Right atrium auricular region (tissue), 2 donors: ENCODE data around the gene ADGRE1. TPM values are rescaled to one million over a fixed set of nuclear protein-coding genes. Genes with fewer than 3 reads are reported as not detected.

Source experiments
- DNase-seq: peaks from one replicate; pipeline ENCODE4 v3.0.0-alpha.2; 2019; ENCODE audit warnings: low spot score
- H3K27ac ChIP-seq, 2 donors: fragments of 200-600 bp; sonication (generic); 1 replicate in 1 of 2; 2 replicates in 1 of 2; pipeline ENCODE4 v1.5.1; 2016 to 2019
- H3K27me3 ChIP-seq, 2 donors: fragments of 200-600 bp; sonication (generic); one replicate each; pipeline versions ENCODE4 v1.5.1 to v1.6.0; 2017 to 2019
- H3K36me3 ChIP-seq: fragments of 200-600 bp; sonication (generic); one replicate; pipeline ENCODE4 v1.5.1; 2016
- H3K4me1 ChIP-seq, 2 donors: fragments of 200-600 bp; sonication (generic); one replicate each; pipeline versions ENCODE4 v1.5.1 to v1.6.0; 2017 to 2019
- H3K4me3 ChIP-seq, 2 donors: fragments of 200-600 bp; sonication (generic); 1 replicate in 1 of 2; 2 replicates in 1 of 2; pipeline ENCODE4 v1.5.1; 2017 to 2019; ENCODE audit warnings: mild to moderate bottlenecking in 1 of 2, moderate library complexity in 1 of 2
- H3K9me3 ChIP-seq, 2 donors: fragments of 200-600 bp; sonication (generic); one replicate each; pipeline ENCODE4 v1.5.1; 2019
- total RNA-seq, 2 donors: library from RNA; depleted of rRNA; stranded (reverse); fragments of >200 nt; gene quantifications; one replicate each; pipeline ENCODE4 v1.1.0, GENCODE V29; 2016
- TF ChIP-seq, protein P1 (sequence below), 2 donors: fragments of 200-600 bp; sonication (generic); IDR thresholded peaks; one replicate each; pipeline ENCODE4 v1.5.1; 2019; ENCODE audit warnings: antibody characterized with exemption in 2 of 2

The ADGRE1 gene, protein sequence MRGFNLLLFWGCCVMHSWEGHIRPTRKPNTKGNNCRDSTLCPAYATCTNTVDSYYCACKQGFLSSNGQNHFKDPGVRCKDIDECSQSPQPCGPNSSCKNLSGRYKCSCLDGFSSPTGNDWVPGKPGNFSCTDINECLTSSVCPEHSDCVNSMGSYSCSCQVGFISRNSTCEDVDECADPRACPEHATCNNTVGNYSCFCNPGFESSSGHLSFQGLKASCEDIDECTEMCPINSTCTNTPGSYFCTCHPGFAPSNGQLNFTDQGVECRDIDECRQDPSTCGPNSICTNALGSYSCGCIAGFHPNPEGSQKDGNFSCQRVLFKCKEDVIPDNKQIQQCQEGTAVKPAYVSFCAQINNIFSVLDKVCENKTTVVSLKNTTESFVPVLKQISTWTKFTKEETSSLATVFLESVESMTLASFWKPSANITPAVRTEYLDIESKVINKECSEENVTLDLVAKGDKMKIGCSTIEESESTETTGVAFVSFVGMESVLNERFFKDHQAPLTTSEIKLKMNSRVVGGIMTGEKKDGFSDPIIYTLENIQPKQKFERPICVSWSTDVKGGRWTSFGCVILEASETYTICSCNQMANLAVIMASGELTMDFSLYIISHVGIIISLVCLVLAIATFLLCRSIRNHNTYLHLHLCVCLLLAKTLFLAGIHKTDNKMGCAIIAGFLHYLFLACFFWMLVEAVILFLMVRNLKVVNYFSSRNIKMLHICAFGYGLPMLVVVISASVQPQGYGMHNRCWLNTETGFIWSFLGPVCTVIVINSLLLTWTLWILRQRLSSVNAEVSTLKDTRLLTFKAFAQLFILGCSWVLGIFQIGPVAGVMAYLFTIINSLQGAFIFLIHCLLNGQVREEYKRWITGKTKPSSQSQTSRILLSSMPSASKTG
- total RNA-seq, result not detected

DNA sequence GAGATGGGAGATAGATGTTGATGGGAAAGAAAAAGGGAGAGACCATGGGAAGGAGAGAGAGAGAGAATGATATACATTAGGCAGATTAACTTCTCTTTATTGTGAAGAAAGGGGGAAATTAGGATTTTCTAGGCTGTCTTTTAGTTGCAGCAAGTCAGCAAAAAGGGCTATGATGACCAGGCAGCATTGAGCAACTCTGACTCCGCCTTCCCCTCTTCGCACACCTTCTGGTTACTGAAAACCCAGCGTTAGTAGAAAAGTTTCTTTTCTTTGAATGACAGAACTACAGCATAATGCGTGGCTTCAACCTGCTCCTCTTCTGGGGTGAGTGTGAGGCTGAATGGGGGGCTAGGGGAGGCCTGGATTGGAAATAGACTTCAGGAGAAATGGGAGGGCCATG is at the start of gene ADGRE1:
ADGRE1 (plus strand) TSS at position 264 of the 400 bp plus-strand sequence; CDS start at position 294, 30 bp downstream.
- no peak within 1 kb of the TSS for H3K4me3 ChIP-seq
- no peak for DNase-seq

DNA sequence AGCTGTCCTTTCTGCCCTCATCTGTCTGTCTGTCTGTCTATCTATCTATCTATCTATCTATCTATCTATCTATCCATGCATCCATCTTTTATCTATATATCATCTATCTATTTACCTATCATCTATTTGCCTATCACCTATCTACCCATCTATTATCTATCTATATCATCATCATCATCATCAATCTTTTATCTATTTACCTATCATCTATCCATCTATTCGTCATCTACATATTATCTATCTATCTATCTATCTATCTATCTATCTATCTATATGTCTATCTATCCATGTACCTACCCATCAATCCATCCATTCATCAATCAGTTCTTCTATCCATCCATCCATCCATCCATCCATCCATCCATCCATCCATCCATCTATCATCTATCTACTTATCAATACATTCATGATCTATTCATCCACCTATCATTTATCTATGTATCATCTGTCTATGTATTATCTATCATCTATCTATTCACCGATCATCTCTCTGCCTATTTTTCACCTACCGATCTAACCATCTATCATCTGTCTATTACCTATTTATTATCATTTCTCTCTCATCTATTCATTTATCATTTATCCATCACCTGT is 49.2 kb upstream of the ADGRE1 start:
- Histone ChIP-seq H3K36me3 (no peaks in the 10 kb centered on the region), H3K4me3 (no peak overlapping the region), H3K4me1 (no peaks in the 10 kb centered on the region), H3K27ac (no peak overlapping the region), H3K9me3 (no peaks in the 10 kb centered on the region), H3K27me3 (no peaks in the 10 kb centered on the region)
- no peak for DNase-seq
- TF ChIP-seq, protein P1, sequence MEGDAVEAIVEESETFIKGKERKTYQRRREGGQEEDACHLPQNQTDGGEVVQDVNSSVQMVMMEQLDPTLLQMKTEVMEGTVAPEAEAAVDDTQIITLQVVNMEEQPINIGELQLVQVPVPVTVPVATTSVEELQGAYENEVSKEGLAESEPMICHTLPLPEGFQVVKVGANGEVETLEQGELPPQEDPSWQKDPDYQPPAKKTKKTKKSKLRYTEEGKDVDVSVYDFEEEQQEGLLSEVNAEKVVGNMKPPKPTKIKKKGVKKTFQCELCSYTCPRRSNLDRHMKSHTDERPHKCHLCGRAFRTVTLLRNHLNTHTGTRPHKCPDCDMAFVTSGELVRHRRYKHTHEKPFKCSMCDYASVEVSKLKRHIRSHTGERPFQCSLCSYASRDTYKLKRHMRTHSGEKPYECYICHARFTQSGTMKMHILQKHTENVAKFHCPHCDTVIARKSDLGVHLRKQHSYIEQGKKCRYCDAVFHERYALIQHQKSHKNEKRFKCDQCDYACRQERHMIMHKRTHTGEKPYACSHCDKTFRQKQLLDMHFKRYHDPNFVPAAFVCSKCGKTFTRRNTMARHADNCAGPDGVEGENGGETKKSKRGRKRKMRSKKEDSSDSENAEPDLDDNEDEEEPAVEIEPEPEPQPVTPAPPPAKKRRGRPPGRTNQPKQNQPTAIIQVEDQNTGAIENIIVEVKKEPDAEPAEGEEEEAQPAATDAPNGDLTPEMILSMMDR (IDR thresholded peaks at IDR 0.05), result no peak

More for the DNA sequence above, at the start of gene ADGRE1:
- TF ChIP-seq, protein P1 (IDR thresholded peaks at IDR 0.05), result no peak
- no peak within 1 kb of the TSS for H3K27ac ChIP-seq
- no peaks in the 10 kb centered on the region for H3K36me3 ChIP-seq
- H3K4me1 ChIP-seq, result no peaks in the 10 kb centered on the region
- H3K9me3 ChIP-seq, result peaks cover 0 to 9% of the 10 kb centered on the region in 2 donors
- no peaks in the 10 kb centered on the region for H3K27me3 ChIP-seq

DNA sequence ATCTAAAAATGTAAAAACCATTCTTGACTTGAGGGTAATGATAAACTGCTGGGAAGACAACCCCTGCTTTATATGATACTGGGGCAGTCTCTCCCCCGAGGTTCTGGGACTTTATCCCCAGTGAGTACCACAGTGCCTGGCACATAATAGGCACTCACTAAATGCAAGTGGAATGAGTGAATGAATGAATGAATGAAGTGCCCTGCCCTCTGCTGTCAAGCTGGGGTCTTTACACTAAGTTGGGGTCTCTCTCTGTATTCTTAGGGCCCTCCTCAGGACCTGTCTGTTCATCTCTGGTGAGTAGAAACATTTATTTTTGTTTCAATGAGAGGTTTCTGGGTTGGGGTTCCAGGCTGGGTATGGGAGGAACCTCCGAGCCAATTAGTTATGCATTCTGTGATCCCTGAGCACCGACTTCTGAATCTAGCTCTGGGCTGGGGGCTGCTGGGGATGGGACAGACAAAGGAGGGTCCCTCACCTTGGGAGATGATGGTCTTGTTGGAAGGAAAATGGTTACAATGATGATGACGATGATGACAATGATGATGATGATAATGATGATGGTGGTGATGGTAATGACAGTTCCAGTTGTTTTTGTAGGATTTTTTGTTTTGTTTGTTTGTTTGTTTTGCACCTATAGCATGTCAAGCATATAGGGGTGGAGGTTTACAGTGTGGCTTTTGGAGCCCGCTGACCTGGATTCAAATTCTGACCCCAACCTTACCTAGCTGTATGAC is 44.3 kb upstream of the ADGRE1 start:
- no peak for DNase-seq
- TF ChIP-seq, protein P1 (IDR thresholded peaks at IDR 0.05), result no peak
- Histone ChIP-seq H3K9me3 (no peaks in the 10 kb centered on the region), H3K4me3 (no peak overlapping the region), H3K27ac (no peak overlapping the region), H3K36me3 (no peaks in the 10 kb centered on the region), H3K27me3 (no peaks in the 10 kb centered on the region), H3K4me1 (no peaks in the 10 kb centered on the region)

DNA sequence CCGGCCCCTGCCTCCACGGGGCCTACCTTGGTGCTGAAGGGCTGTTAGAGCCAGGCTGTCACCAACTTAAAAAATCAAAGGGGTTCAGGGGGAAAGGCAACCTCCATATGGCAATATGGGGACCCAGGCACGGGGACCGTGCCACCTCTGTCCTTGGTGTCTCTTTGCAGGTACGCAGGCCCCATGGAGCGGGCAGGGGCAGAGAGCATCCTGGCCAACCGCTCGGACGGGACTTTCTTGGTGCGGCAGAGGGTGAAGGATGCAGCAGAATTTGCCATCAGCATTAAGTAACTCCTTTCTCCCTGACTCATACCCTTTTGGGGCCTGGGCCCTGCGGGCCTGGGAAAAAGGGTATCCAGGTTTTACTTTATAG is 39.6 kb upstream of the ADGRE1 start:
- Histone ChIP-seq H3K27ac (no peak overlapping the region), H3K4me1 (no peaks in the 10 kb centered on the region), H3K36me3 (no peaks in the 10 kb centered on the region), H3K27me3 (no peaks in the 10 kb centered on the region), H3K9me3 (no peaks in the 10 kb centered on the region), H3K4me3 (no peak overlapping the region)
- no peak for DNase-seq
- TF ChIP-seq, protein P1 (IDR thresholded peaks at IDR 0.05), result no peak

DNA sequence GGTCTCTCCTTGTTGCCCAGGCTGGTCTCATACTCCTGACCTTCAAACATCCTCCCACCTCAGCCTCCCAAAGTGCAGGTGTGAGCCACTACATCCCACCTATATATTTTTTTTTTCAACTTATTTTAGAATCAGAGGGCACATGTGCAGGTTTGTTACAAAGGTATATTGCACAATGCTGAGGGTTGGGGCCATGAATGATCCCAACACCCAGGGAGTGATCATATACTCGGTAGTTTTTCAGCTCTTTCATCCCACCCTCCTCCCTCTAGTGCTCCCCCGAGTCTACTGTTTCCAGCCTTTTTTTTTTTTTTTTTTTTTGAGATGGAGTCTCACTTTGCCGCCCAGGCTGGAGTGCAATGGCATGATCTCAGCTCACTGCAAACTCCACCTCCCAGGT is 38.4 kb upstream of the ADGRE1 start:
- Histone ChIP-seq H3K9me3 (no peaks in the 10 kb centered on the region), H3K27me3 (no peaks in the 10 kb centered on the region), H3K36me3 (no peaks in the 10 kb centered on the region), H3K4me3 (no peak overlapping the region), H3K27ac (no peak overlapping the region), H3K4me1 (no peaks in the 10 kb centered on the region)
- TF ChIP-seq, protein P1 (IDR thresholded peaks at IDR 0.05), result no peak
- DNase-seq, result no peak
